Measurements from ENCODE around the gene CYLD.

Gene CYLD

DNA sequence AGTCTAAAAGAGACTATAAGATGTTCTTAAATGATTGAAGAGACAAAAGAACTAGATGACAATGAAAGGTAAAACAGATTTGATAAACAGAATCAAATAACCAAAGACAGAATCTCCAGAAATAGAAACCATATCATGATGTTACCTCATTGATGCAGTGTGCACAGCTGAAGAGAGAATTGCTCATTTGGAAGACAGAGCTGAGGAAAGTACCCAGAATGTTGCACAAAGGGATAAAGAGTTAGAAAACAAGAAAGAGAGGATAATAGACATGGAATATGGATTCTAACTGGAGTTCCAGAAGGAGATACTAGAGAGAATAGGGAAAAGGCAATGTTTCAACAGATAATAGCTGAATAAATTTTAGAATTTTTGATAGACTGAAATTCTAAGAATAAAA, 47.9 kb downstream of the CYLD start:
- DNase-seq = no peak

DNA sequence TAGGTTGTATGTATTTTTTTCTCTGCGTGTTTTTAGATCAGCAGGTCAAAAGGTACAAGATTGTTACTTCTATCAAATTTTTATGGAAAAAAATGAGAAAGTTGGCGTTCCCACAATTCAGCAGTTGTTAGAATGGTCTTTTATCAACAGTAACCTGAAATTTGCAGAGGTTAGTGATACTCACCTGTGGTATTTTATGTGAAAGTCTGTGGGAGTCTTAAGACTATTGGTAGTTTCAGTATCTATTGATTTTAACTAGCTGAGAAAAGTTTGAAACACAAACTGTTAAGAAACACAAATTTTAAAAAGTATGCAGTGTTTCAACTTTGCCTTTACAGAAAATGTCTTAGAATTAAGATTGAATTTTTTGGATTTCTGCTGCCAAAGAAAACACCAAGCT, 49.6 kb downstream of the CYLD start:
- DNase-seq = no peak

DNA sequence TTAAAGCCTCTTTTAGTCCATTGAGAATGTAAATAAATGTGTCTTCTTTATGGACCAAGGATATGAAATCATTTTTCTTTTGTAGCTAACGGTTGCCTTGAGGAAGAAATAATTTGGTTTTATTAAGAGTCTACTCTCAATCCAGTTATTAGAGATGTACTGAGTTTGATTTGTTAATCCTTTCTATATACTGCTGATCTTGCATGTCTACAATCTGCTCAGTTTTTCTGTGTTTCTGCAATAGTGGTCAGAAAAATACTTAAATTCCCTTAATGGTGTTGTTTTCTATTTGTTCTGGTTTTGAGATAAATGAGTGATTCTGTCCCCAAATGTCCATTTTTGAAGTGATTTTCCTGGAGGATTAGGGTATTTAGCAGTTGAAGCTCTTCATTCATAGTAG, 54.9 kb downstream of the CYLD start:
- DNase-seq = no peak

DNA sequence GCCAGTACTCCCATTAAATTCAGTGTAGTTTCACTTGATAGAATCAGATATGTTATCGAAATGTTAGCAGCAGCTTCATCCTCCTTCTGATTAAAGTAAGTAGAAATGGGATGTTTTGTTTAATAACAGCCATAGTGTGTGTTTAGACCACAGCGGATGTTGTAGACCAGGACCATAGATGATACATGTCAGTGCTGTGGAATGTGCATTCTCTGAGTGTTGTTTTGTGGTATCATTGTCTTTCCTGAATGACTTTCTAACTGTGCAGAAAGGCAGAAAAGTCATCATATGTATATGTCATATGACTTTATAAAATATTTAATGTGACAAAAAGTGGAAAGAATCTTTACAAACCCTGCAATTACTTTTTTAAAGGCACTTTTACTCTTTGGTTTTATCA, 55.6 kb downstream of the CYLD start:
- no peak for DNase-seq

DNA sequence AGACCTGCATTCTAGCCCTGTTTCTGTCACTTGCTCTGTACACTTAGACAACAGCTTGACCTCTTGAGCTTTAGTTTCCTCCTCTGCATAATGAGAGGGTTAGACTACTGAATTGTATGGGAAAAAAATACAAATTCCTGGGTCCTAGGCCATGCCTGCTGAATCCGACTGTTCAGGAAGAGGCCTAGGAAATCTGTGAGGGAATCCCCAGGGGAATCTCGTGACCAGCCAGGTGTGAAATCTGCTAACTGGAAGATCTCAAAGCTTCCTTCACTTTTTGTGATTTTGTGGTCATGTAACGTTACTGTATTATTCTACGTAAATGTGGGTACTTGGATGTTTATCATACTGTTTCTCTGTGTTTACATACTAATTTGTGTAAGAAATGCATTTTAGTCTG, 58.2 kb downstream of the CYLD start:
- no peak for DNase-seq

DNA sequence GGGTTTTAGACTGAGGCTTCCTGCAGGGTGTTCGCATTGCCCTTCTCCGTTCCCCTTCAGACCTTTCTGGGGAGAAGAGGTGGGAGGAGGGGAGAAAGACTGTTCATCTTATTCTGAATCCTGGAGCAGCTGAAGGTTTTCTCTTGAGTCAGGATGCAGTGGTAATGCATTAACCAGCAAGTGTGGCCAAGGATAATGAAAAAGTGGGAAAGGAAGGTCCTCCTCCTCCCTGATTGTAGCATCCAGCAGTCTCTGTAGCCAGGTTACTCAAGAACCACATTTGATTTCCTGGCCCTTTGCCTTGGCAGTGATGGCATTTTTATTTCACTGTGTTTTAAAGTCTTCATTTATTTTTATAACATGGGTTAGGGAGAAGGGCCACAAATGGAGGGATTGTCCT, 59.1 kb downstream of the CYLD start:
- DNase-seq = no peak

DNA sequence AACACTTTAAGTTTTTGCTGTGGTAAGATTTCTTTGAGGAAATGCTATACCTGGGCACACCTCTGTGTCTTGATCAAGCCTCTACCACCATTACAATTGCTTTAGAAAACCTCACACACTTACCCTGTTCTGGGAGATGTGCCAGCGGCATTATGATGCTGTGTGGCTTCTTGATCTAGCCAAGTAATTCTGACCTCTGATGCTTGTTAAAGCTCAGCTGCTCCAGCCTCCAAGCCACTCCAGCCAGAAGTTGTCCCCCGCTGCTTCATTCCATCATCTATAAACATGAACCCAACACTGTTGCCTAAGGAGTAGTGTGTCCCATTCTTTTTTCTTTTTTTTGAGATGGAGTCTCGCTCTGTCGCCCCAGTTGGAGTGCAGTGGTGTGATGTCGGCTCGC, 60.1 kb downstream of the CYLD start:
- DNase-seq = no peak

DNA sequence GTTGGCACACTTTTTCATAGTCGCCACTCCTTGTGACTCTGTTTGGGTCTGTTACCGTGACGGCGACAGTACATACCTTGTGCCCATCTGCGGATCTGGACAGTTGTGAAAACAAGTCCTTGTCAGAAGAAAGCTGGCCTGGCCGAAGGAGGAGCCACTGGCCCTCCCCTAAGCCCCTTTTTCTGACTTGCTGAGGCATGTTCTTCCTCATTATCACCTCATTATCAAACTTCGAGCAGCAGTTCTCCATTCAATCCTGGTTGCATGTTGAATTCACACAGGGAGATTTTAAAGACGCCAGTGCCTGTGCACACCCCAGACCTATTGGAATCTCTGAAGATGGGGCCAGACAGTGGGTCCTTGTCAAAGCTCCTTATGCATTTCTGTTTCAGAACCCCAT, 61.1 kb downstream of the CYLD start:
- DNase-seq = no peak

DNA sequence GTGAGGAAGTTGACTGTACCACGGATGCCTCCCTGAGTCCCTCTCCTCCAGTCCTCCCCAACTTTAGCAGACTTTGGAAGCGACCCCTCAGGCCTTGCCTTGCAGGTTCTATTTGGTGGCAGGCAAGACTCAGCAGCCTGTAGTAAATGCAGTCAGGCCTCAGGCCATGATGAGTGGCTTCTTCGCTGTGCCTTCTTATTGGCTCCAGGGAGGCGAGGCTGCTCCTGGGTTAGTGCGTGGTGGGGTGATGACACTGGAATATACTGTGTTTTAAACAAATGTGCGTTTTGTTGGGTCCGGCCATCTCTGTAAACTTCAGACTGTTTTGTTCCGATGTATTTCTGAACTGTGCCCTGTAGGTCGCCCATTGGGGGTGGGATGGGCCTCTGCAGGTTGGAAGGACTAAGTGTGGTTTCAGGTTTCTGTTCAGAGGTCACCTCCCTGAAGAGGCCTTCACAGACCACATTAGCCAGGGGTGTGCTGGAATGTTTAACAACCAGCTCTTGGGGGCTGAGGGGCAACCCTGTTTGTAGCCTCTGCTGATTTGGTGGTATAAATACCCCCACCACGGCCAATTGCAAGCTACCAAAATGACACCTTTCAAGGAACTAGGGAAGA, 62.5 kb downstream of the CYLD start:
- DNase-seq = no peak

DNA sequence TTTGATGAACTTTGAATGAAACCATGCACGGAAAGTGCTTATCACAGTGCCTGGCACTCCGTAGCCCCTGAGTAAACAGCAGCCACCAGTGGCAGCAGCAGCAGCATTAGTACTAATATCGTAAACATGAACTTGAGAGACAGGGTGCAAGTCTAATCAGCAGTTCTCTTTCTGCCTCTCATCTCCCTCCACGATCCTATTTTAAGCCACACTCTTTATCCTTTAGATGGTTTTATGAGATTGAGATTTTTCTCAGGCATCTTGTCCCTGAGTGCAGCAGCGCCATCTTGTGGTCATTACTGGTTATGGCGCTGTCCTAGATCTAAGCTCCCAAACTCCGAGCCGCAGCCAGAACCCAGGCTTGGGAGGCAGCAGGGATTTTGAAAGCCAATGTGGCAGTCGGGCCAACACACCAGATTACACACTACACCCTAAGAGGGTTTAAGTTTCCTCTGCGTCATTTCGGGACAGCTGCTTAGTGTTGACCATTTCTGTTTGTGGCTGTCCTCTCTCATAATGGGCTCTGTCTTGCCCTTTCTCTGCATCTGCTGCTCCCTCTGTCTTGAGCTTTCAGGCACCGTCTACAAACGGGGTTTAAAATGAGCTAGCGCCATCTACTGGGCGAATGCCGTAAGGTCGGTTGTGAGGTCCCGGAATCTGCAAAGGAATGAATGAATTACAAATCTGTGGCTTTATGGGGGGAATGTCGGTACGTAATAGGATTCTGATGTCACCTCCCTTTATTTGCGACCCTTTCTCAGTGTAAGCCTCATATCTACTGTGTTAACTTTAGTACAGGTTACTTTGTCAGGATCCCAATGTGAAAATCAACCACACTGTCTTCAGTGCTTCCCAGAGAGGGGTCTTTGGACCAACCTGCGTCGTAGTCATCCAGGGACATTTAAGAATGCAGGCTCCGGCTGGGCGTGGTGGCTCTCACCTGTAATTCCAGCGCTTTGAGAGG, 64.5 kb downstream of the CYLD start:
- DNase-seq = peak; percentile 67

DNA sequence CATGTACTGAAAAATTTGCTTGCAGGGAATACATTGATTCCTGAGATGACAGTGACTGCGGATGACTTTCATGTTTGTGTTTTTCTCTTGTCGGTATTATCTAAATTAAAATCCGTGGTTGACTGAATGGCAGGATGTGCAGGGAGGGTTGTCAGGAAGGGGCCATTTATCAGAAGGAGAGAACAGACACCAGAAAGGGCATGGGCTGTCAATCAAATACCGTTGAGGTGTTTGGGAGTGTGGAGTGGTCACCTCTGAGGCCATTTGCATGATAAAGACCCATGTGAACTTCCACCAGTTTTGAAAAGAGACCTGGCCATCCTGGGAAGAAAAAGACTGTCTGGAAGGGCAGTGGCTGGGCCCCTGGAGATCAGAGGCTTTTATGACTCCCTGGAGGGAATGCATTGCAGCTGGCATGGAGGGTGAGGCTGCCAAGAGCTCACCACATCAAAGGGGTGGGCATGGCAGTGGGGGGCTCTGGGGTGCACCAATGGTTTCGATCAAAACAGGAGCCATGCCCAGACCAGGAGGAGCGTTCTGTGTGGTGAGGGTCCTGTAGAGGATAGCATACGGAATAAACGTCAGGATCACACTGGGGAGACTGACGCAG, 67.1 kb downstream of the CYLD start:
- no peak for DNase-seq

DNA sequence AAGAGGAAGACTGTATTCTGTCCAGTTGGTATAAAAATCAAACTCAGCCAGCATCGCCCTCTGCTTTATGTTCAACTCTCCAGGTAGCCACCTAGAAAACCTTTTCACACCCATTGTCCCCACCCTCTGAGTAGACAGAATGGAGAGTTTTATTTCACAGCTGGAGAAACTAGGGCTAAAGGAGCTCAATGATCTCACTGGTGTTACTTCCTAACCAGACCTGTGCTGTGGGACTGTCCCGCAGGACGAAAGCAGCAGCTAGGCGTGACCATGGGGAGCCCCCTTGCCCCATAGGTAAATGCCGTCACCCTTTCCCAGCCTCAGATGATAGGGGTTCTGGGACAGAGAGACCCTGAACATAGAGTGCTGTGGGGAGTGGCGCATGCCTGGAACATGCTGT, 67.7 kb downstream of the CYLD start:
- no peak for DNase-seq

DNA sequence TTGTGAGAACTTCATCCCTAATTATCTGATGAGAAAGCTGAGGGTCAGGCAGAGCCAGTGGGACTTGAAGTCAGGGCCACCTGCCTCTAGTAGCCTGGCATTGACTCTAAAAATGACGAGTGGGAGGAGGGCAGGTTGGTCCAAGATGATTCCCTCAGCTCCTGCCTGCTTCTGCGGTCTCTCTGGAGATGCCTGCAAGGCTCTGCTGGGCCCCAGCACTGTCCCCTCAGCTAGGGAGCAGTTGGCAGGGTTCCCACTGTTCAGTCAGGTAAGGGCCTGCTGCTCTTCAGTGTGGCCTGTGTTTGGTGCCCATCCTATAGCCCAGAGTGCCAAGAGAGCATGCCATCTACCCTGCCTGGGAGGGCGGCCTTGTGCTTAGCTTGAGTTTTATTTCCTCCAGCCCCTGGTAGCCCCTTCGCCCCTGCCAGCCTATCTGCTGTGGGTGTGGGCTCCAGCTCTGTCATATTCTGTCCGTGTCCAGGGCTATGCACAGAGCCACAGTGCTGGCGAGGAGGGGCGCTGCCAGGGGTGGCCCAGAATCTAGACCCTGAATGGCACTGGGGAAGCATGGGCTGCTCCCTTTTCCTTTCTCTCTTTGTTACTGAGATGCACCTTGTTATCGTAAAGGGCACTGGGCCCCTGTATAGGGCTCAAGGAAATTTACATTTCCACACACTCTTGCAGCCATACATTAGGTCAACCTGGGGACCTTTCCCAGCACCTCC, 68.5 kb downstream of the CYLD start:
- DNase-seq = no peak

DNA sequence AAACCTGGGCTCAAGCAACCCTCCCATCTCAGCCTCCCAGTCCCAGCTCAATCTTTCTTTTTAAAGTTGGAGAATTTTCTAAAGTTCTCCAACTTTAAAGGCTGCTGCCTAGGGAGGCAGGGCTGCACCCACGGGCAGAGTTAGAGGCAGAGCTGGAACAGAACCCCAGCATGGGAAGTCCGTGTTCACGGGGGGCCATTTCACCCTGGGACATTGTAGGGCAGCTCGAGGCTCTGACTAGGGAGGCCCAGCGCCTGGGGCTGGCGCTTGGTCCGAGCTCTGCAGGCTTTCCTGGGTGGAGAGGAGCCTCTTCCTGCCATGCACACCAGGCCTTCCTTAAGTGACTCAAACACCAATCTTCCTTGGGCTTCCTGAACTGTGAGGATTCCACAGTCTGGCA, 70.2 kb downstream of the CYLD start:
- DNase-seq = no peak

DNA sequence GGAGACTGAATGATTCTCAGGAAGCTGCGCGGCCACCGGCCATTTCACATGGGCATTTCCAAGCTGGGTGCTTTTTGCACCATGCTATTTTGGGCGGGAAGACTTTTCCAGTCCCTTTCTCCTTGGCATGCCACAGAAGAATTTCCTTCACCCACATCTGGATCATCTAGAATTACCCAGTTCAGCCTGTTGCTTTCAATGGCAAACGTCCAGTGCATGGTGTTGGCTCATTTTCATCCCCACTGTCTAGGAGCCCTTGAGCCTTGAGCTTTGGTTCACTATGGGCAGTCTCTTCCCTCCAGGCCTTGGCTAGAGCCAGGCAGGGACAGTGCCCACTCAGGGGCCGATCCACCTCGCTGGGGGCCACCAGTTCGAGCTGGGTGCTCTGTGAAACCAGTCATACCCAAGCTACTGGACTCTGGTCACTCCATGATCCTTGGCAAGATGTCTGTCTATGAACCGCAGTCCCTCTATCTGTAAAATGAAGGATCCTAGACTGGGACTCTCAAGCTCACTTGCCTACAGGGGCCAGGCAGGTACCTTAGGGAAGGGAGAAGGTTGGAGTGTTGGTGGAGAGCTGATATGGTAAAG, 71.1 kb downstream of the CYLD start:
- DNase-seq = no peak

DNA sequence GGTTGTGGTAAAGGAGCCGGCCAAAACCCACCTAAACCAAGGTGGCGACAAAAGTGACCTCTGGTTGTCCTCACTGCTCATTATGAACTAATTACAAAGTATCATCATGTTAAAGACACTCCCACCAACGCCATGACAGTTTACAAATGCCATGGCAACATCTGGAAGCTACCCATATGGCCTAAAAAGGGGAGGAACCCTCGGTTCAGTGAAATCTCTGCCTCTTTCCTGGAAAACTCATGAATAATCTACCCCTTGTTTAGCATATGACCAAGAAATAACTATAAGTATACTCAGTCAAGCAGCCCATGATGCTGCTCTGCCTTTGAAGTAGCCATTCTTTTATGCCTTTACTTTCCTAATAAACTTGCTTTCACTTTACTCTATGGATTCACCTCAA, 72.2 kb downstream of the CYLD start:
- DNase-seq = no peak

DNA sequence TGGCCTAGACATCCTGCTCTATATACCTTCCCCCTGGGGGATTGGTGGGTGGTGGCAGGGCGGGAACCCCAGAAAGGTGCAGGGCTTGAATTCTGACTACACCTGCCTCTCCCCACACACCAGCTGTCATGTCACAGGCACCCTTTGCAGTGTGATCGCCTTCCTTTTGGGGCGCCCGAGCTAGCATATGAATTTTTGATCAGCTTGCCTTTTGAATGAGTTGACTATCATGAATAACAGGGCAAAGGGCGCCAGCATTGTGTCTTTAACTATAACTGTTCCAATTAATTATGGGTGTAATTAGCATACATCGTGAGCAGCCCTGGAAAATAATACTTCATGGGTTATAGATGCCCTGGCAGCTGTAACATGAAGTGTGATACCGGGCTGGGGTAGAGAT, 72.7 kb downstream of the CYLD start:
- no peak for DNase-seq

DNA sequence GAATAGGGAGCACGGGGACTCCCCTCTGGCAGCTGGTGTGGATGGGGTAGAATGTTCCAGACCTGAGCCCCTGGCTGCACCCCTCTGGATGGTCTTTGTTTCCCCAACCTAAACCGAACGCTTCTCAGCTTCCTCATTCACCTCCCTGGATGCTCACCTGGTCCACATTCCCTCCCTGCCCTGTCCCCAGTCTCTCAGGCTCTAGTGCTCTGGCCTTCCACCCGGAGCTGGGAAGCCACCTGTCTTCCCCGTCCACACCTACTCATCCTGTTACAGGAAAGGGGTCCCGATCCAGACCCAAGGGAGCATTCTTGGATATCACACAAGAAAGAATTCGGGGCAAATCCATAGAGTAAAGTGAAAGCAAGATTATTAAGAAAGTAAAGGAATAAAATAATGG, 73.5 kb downstream of the CYLD start:
- DNase-seq = no peak

DNA sequence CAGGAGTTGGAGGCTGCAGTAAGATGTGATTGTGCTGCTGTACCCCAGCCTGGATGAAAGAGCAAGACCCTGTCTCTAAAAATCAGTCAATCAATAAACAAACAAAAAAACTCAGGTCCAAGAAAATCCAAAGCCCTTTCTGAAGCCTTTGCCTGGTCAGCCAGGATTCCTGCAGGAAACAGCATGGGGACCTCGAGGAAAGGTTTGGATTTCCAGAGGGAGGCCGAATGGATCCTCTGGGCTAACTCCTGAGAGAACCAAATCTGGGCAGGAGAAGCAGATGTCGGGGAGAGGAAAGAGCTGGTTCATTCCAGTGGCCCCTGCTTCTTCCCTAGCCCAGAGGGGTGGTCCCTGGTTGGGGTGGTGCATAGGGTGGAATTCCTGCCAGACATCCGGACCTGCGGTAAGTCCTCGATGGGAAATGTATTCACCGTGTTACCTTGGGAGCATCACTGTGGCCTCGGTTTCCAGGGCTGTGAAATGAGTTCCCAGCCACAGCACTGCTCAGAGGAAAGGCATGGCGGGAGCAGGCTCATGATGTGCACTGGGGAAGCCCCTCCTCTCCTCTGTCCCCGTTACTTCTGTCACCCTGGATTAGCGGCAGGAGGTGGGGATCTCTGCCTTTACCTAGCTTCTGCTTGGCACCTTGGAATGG, 75.1 kb downstream of the CYLD start:
- no peak for DNase-seq

DNA sequence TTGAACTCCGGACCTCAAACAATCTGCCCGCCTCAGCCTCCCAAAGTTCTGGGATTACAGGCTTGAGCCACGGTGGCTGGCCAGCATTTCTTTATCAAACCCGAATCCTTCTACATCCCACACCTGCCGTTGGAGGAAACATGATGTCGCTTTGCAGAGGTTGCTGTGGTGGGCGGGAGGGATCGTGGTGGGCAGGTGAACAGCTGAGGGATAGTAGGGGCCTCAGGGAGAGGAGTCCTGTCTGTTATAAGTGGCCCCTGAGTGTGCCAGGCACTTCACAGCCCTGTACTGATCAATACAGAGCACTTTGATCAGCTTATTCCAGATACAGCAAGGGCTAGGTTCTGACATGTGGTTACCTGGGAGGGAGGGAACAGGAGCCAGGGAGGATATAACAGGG, 76.5 kb downstream of the CYLD start:
- no peak for DNase-seq

DNA sequence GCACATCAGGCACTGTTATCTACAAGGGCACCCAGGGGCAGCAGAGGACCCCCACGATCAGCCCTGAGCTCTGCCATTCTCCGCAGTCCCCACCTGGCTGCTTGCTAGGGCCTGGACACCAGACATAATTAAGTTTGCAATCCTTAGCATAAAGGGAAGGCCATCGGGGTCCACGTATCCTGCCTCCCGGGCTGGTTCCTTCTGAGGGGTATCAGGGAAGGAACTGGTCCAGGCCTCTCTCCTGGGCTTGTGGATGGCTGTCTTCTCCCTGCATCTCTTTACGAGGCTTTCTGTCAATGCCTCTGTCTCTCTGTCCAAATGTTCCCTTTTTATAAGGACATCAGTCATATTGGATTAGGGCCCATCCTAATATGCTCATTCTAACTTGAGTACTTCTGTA, 77.8 kb downstream of the CYLD start:
- no peak for DNase-seq

DNA sequence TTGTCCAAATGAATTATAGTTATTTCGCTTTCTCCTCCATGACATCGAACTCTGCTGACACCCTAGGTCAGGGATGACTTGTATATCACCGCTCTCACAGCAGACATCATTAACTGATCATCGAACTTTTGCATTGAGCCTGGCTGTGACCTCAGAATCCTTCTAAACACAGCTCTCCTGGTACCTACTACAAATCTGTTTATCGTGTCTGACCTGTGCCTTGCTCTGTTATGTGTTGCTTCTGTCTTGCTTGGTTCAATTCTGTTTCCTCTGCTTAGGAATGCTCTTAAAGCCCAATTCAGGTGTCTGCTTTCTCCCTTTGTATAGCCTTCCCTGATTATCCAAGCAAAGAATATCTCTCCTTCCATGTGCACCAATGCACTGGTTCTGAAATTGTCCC, 78.3 kb downstream of the CYLD start:
- DNase-seq = no peak

DNA sequence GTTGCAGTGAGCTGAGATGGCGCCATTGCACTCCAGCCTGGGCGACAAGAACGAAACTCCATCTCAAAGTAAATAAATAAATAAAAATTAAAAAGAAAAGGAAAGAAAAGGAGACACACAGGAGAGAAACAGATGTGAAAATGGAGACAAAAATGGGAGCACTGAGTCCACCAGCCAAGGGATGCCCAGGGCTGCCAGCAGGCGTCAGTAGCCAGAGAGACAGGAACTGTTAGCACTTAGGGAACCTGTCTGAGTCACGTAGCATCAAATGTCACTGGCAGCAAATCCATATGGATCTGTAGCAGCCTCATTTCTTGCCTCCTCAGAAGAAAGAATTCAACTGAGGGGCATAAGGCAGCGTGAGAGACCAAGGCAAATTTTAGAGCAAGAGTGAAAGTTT, 79.7 kb downstream of the CYLD start:
- DNase-seq = no peak
